Left forelimb (tissue), 1 donor: Measurements from ENCODE around the gene BTG4.

Experiments used
- DNase-seq: peaks from one replicate; pipeline ENCODE4 v3.0.0-alpha.2; 2018; ENCODE audit warnings: low spot score

BTG4 gene

DNA sequence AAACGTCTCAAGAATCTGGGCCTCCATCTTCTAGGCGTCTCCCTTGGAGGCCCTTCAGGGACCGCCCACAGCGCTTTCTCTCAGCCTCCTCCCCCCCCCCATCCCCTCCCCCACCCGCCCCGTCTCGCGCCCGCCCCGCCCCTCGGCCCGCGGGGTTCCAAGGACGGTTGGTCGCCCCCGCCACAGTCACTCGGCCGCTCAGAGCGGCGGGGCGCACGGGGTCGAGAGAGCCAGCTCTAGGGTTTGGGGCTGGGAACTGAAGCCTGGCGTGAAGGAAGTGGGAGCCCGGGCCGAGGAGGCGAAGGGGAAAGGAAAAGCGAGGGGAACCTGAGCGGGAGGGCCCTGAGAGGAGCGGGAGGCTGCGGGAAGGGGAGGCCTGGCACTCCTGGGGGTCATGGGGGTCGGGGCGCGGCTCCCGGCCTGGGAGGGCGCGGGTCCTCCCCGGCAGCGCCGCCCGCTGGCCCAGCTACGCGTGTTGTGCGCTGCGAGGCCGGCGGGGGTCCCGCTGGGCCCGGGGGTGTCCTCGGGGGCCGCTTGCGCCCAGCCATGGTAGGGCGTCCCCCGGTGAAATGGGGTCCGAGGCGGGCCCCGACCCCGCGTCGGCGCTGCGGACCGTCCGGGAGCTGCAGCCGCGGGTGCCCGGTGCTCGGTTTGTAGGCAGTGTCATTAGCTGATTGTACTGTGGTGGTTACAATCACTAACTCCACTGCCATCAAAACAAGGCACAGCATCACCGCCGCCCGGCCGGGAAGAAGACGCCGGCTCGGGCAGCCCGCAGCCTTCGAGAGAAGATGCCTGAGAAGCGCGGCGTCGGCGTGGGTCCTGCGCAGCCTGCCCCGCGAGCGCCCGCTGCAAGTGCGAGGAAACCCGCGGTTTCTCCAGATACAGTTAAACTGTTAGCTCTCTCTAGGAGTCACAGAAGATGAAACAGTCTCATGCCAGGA is at the start of gene BTG4:
BTG4 (minus strand) TSS at position 91 of the 944 bp plus-strand sequence. CDS start 13,610 bp downstream, outside the sequence.
- no peak for DNase-seq

DNA sequence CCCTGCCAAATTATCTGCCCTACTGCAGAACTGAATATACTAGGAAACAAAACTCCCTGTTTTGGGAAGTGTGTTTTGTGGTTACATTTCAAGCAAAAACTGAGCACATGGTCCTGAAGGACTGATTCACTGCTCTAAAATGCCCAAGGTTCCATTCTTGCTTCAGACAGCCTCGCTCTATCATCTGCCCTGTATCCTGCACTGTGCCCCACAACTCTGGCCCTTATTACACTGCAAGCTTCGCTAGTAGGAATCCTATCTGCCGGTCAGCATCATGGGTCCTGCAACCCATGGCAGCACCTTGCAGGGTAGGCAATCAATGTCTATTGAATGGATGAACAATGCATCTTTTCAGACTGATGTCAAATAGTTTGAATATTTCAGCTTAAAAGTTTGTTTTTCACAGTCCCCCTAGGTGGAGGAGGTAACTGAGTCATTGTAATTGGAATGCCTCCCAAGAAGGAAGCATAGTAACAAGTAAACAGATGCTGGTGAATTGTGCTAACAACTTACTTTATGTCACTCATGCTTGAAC is 49.7 kb upstream of the BTG4 start:
- DNase-seq: no peak

DNA sequence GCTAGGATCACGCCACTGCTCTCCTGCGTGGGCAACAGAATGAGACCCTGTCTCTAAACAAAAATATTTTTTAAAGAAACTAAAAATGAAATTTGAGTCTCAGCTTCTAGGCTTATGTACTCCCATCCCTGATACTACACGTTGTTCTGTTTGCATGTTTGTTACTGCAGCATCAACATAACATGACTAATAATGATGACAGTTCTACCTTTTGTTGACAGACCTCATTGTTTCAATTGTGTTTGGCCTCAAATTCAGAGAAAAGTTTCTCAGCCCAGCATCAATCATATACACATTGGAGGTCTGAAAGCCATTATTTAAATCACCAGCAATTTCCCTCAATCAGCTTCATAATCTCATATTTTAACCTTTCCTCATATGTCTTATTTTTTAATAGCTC is 49.1 kb upstream of the BTG4 start:
- no peak for DNase-seq

DNA sequence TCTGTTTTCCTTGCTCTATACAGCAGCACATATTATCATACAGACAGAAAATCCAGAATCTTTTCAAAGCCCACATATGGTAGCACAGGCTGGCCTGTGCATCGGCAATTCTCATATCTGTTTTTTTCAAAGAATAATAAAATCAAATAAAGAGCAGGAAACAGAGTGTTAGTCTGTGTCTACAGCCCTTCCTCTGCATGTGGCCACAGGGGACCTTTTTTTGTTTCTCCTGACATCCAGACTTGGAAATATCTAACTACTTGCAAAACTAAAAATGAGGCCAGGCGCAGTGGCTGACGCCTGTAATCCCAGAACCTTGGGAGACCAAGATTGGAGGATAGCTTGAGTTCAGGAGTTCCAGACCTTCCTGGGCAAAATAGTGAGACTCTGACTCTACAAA is 48.6 kb upstream of the BTG4 start:
- DNase-seq: no peak

DNA sequence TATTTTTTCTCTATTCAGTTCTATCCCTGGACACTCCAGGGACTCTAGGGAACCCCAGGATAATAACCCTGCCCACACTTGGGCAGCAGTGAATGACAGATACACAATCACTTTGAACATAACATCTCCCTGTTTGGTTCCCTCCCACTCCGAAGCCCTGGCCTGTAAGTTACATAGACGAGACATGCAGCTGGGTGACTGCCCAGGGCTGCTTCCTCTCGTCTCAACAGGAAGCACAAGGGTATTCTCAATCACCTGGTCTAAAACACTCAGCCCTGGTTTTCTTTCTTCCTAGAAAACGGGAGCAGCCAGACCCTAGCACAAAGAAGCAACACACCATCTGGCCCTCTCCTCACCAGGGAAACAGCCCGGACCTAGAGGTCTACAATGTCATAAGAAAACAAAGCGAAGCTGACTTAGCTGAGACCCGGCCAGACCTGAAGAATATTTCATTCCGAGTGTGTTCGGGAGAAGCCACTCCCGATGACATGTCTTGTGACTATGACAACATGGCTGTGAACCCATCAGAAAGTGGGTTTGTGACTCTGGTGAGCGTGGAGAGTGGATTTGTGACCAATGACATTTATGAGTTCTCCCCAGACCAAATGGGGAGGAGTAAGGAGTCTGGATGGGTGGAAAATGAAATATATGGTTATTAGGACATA is 47.7 kb upstream of the BTG4 start:
- no peak for DNase-seq

DNA sequence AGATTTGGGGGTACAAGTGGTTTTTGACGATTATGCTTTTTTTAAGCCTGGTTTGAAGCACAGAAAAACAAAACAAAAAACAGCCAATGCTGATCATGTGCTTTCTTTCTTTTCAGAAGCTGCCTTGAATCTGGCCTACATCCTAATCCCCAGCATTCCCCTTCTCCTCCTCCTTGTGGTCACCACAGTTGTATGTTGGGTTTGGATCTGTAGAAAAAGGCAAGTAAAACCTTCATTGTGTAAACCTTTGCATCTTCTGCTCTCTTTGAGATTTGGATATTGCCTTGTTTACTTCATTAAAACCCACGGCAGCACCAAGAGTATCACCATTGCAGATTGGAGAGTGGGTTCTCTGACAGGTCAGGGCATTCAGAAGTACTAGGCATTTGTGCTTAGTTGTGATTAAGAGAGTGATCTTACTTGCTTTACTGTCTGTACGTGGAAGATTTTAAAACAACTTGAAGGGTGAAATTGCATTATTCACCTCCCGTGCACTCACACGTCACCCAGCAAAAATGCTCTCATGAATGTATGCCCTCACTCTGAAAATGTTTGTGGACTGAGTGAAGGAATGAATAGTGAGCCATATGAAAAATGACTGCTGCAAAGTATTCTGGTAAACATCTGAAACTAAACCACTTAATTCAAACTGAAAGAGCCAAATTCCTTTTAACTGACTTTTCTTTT is 45.4 kb upstream of the BTG4 start:
- no peak for DNase-seq

DNA sequence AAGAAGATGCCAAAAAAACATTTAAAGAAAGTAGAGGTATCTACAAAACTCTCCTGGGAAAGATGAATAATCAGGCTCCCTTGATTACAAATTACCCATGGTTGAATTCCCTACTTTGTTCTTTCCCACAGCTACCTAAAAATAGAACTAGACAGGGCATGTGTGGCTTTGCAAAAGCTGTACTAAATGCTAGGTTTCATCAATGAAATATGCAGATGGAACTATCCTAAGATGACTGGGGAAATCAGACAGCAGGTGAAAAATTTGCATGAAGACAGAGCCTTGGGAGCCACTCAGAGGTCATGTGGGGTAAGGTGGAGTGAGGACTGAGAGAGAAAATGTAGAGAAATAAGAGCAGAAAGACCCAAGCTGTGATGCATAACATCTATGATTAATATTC is 43.1 kb upstream of the BTG4 start:
- DNase-seq: no peak

DNA sequence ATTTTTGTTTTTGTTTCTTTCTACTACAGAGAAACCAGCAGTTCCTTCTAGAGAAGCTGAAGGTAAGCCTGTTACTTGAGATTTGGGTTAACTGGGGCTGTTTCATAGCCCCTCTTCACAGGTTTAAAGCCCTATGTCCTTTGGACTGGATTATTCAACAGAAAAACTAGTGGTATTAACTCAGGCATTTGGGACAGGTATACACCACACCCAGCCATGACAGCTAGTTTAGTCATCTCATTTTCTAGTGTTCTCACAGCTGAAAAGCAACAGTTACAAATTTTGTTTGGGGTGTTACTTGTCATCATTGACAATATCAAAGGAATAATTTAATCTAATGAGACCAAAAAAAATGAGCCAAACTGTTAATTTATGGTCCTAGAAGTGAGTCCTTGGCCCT is 42.3 kb upstream of the BTG4 start:
- DNase-seq: no peak

DNA sequence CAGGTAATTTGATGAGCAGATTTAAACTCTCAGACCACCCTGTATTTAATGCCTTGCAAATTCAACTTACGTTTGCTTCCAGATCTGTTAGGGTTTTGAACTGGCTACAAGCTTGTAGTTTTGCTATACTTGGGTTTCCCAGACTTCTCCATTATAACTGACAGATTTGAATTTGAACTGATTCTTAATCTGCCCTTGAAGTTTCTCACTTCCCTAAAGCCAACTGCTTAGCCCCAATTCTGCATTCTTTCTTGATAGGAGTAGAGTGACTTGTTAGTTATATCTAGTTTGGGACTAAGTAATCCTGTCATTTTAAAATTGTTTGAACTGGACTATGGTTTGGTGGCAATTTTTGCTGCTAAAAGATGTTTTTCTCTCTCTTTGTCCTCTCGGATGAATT is 38.1 kb upstream of the BTG4 start:
- no peak for DNase-seq

DNA sequence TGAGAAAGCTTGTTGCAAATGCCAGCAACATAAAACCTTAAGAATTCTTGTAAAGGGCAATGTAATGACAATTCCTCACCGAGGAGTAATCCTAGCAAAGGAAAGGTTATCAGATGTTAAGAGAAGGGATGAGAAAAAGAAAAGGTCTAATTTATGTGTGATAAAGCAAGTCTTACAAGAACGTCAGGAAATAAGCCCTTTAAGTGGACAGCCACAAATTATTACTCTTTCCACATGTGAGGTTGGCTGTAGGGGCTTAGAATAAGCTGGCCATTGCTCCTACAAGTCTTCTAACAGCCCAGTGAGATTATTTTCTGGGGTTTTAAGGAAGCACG is 37.6 kb upstream of the BTG4 start:
- DNase-seq: no peak

DNA sequence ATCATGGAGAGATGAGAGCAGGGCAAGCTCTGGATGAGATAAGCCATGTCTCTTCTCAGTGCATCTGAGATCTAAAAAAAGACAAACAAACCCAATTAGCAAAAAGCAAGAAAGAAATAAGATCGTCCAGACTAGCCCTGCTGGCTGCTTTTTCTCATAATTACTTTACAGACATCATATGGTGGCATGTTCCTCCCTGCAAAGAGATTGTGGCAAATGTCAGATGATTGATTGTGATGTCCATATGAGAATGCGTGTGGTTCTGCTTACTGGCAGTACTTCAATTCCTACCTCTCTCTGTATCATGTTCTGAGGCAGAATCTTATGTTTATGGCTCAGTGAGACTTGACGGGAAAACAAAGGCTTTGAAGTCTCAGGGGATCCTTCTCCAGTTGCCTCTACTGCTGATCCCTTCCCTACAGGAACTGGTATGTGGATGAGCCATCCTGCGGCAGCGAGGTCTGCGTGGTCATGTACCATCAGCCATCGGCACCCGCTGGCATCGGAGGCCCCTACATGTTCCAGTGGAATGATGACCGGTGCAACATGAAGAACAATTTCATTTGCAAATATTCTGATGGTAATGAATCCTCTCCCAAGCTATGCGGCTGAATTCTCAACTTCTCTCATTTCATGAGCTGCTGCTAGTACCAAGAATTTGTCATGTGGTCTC is 37.1 kb upstream of the BTG4 start:
- DNase-seq: no peak

DNA sequence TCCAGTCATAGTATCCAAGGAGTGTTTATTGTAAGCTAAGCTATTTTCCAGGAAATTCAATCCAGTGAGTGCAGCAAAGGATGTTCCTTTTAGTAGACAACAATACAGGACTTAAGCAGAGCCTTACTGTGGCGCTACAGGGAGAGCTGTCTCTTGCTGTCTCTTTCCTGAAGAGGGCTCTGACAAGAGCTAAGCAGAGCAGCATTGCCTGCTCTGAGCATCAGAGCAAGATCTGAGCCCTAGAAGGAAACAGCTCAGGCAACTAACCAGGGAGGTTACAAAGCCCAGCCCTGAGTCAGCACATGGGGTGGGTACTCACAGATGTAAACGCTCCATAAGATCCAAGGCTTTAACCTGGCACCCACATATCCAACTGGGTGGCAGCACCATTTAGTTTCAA is 36.3 kb upstream of the BTG4 start:
- DNase-seq: no peak

DNA sequence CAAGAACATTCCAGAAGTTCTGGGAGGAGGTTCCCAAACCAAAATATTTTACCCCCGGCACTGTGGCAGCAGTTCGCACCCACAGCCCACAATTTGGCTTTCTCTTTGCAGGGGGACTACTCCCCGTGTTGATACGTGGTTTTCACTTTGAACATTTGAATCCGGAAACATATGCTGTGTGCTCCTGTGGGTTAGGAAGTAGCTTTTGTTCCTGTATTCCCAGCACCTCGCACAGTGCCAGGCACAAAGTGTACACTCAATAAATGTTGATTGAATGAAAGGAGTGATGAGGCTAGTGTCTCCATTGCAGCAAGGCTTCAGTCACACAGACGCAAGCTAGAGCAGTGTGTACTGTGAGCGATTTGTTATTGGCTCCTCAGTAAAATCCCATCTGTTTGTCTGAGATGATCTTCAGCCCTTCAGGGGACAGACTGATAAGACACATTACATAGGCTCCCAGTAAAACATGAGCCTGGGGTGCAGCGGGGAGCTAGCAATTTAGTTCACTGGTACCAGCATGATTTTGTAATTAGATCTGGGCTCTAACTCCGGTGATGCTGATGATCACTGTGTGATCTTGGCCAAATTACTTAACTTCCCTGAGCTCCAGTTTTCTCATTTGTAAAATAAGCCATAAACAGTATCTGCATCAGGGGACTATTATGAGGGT is 30.6 kb upstream of the BTG4 start:
- DNase-seq: no peak

DNA sequence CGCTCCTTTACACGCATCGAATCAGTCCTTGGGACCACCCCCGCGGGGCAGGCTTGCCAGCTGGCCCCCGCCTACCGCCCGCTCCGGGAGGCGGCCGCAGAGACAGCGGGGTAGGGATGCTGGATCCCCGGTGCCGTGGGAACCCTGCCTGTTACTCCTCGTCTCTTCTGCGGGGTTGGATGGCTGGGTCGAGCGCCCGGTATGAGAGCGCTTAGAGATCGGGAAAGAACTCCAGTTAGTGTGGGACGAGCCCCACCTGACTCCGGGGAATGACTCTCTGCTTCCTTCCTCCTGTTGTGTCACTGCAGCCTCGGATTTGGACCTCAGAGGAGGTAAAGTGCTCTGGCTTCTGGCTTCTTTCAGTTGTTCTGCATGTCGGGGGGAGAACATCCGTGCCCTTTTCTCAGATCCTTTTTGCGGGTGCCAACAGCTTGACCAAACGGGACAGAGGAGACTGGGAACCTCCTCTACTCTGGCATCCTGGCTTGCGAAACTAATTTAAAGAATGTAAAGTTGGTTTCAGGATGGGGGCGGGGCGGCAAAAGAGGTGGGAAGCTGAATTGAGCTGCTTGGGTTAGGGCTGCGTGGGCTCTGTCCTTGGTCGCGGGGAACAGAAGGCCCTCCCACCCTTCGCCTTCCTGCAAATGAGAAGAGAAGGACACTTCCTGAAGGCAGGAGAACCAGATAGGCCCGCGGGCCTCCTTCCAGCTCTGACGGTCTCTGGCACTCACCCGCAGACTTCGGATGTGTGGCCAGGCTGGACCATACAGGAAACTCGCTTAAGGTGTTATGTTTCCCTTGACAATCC is 29.3 kb upstream of the BTG4 start:
- DNase-seq: peak; percentile 70

DNA sequence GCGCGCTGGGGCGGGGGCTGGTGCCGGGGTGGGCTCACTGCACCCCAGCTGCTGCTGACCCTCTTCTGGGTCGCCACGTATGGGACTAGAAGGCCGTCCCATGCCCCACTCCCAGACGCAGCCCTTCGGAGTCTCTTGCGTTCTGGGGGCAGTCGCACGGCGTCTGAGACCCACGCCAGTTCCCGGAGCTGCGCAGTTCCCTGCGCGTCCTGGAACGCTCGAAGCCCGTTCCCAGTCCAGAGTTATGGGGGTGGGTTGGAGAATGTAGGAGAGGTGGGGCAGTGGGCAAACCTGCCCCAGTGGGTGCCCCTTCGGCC is 28.7 kb upstream of the BTG4 start:
- DNase-seq: no peak

DNA sequence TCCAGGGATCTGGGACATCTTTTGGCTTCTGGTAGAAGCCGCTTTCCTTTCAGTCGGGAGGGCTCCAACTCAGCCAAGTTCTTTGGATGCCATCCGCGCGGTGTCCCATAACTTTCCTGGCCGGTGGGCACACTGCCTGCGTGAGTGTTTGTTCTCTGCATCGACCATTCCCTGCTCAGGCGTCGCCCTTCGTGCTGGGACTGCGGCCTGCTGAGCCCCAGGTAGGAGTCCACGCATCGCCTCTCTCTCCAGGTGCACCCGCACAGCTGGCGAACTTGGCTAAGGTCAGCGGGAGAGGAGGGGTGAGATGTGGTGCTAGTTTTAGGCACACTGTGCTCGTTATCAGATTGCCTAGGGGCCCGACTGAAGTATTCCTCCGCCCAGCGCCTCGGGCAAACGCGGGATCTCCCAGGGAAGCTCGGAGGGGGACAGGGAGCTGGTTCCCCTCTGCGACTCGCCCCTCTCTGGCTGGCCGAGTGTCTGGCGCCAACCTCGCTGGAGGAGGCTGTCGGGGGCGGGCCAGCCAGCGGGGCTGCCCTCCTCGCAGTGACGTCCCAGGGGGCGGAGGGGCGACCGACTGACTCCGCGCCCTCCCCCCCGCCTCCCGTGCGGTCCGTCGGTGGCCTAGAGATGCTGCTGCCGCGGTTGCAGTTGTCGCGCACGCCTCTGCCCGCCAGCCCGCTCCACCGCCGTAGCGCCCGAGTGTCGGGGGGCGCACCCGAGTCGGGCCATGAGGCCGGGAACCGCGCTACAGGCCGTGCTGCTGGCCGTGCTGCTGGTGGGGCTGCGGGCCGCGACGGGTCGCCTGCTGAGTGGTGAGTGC is 28.1 kb upstream of the BTG4 start, which contains the start of gene LAYN:
LAYN (plus strand) TSS at position 607 of the 823 bp plus-strand sequence; CDS start at position 731, 124 bp downstream.
- peak; percentile 70 for DNase-seq

DNA sequence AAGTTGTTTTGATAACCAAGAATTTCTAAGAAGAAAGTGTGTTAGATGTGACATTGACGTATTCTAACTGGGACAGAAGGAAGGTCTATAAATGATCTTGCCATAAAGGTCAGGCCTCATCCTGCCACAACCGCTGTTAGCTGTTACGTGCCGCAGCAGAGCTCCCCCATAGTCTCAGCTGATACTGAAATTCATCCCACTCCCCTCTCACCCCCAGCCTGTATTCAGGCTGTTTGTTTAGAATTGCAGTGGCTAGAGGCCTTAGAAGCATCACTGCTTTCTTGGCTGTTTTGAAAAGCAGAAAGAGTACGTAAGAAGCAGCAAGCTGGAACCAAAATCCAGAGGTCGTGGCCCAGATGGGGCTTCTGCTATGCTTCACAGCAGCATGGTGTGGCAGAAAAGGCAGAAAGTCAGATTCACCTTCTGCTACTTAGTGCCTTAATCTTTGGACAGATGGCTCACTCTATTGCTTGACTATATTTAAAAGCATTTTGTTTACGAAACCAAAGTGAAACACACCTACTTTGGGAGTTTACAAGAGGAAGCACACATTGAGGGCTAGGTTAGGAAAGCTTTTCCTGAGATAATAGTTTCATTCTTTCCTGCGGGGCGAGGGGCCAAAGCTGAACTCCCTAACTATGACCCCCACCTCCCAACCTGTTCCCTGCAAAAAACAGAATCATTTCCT is 27.4 kb upstream of the BTG4 start:
- no peak for DNase-seq

DNA sequence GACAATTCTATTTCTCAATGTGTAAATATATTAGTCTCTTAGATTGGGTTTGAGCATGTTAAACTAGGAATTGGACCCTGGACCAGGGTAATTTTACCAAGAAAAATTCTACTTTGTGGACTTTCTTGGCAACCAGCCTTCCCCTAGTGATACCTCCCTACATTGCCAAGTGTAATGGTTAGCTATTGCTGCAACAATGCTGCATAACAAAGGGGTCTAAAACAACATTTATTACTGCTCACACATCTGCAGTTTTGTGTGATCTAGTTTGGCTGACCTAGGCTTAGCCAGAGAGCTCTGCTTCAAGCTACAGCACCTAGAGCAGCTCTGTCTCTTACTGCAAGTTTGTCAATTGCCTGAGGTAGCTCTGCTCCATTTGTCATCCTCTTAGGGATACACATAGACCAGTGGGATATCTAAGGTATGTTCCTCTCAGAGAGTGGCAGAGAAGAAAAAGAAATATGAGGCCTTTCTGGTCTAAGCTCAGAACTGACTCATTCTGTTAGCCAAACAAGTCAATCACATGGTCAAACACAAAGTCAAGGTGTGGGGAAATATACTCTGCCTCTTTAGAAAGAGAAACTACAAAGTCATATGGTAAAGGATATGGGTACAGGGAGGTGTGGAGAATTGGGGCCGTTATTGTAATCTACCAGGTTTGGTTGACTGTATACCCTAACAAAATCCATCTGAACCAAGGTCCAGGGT is 26.4 kb upstream of the BTG4 start:
- no peak for DNase-seq
